ENCODE measurements around the gene TFAP2B. TPM values are rescaled to one million over a fixed set of nuclear protein-coding genes. Genes with fewer than 3 reads are reported as not detected.

Gene TFAP2B
- total RNA-seq, 1 experiment from 2014 or later, result not detected

- peaks cover 39% of the 10 kb centered on the region for H3K27me3 ChIP-seq (ENCODE audit: insufficient read depth, low read length)
- H3K4me1 Mint-ChIP-seq, result peaks cover 12 to 22% of the 10 kb centered on the region in 2 experiments
- H2BK20ac ChIP-seq (ENCODE audit: low read depth, low read length, poor library complexity, severe bottlenecking), result no peak overlapping the region
- H2AFZ ChIP-seq (ENCODE audit: low read length), result no peak overlapping the region
- no peak overlapping the region for H3T11ph ChIP-seq (ENCODE audit: low read length)
- no peak overlapping the region for H2BK12ac ChIP-seq (ENCODE audit: insufficient read length, low read depth, low read length)
- no peak overlapping the region for H3K14ac ChIP-seq (ENCODE audit: insufficient read depth, low read length)
- no peak for TF ChIP-seq CTCF (conservative IDR thresholded peaks at IDR 0.05)
- no peak overlapping the region for H2AK5ac ChIP-seq (ENCODE audit: insufficient read length, low read length)
- no peaks in the 10 kb centered on the region for H3K79me2 ChIP-seq (ENCODE audit: insufficient read depth, low read length)
- no peak overlapping the region for H2BK15ac ChIP-seq (ENCODE audit: low read depth, low read length)
- no peak overlapping the region for H4K5ac ChIP-seq (ENCODE audit: insufficient read length, low read depth, low read length)
- peak overlapping the region; percentile 27 for H3K4me2 ChIP-seq (ENCODE audit: insufficient read depth, insufficient read length, low read length)
- no peak overlapping the region for H2BK120ac ChIP-seq (ENCODE audit: low read depth, low read length, poor library complexity, severe bottlenecking)
- no peak overlapping the region for H4K8ac ChIP-seq (replicated peaks; ENCODE audit: insufficient read length, low read depth, low read length)
- peak overlapping the region; percentile 54 to 78 for H3K4me3 Mint-ChIP-seq
- DNase-seq, result no peak
- H3K23ac ChIP-seq (ENCODE audit: insufficient read length, low read depth, low read length), result no peak overlapping the region
- H3K18ac ChIP-seq (ENCODE audit: insufficient read length, low read depth, low read length), result no peak overlapping the region
- H3K23me2 ChIP-seq (ENCODE audit: insufficient read length, low read depth, low read length, poor library complexity, severe bottlenecking), result peaks cover 7% of the 10 kb centered on the region
- no peak overlapping the region for H3K27ac ChIP-seq (ENCODE audit: insufficient read length, low read depth, low read length)
- no peaks in the 10 kb centered on the region for H3K79me1 ChIP-seq (ENCODE audit: insufficient read depth, low read depth, low read length, poor library complexity, severe bottlenecking)
- no peak overlapping the region for H3K27ac Mint-ChIP-seq
- peaks cover 84% of the 10 kb centered on the region for H3K27me3 Mint-ChIP-seq (ENCODE audit: low read depth)
- H3K4me1 ChIP-seq (ENCODE audit: insufficient read depth, low read length), result no peaks in the 10 kb centered on the region
- peaks cover 0 to 11% (median 0%) of the 10 kb centered on the region in 3 experiments; a peak in 4 of 7 replicates for H3K36me3 Mint-ChIP-seq (ENCODE audit: insufficient read depth in 1 of 3, low read depth in 3 of 3)
- WGBS (ENCODE audit: extremely low coverage, insufficient read length, low lambda C conversion rate), result no CpG with 5 or more reads among the region's 16 CpGs
- no peaks in the 10 kb centered on the region for H4K20me1 ChIP-seq (ENCODE audit: control insufficient read depth, insufficient read depth, insufficient read length)
- no peak overlapping the region for H4K91ac ChIP-seq (ENCODE audit: insufficient read length, low read depth, low read length)
- H3K4ac ChIP-seq (ENCODE audit: low read depth, low read length), result no peak overlapping the region
- no peak overlapping the region for H3K9ac ChIP-seq (ENCODE audit: extremely low read depth, insufficient read length, low read length)
- H2BK5ac ChIP-seq (ENCODE audit: insufficient read length, low read length), result no peak overlapping the region
- no peaks in the 10 kb centered on the region for H3K9me3 ChIP-seq (ENCODE audit: control insufficient read depth, low read depth, low read length)
- no peak overlapping the region for H3K56ac ChIP-seq (ENCODE audit: insufficient read length, low read depth, low read length)
- peaks cover 6 to 13% of the 10 kb centered on the region in 2 experiments for H3K9me3 Mint-ChIP-seq
These were observed 3.1 kb upstream of the TFAP2B start for GRCh38 chr6:50815436-50816114.

Measured in H9 (cell line).